Neuronal stem cell (in vitro differentiated cells): ENCODE measurements around the gene KCNJ6.

Experiments
- DNase-seq: peaks from one replicate; pipeline ENCODE4 v3.0.0-alpha.2; 2013; ENCODE audit warnings: low spot score
- H2AFZ ChIP-seq: one replicate; pipeline ENCODE4 v1.6.1; 2013; ENCODE audit warnings: mild to moderate bottlenecking, low read length, inconsistent platforms
- H2AK5ac ChIP-seq: 2 replicates; pipeline ENCODE4 v1.6.1; 2013; ENCODE audit warnings: low read depth, mild to moderate bottlenecking, inconsistent platforms, low read length, moderate library complexity, mixed read lengths
- H2BK120ac ChIP-seq: 2 replicates; pipeline ENCODE4 v1.6.1; 2013; ENCODE audit warnings: low read depth, mild to moderate bottlenecking, inconsistent platforms, low read length, moderate library complexity, mixed read lengths
- H2BK12ac ChIP-seq: one replicate; pipeline ENCODE4 v1.6.1; 2013; ENCODE audit warnings: low read length, inconsistent platforms
- H2BK15ac ChIP-seq: 2 replicates; pipeline ENCODE4 v1.6.1; 2013; ENCODE audit warnings: mild to moderate bottlenecking, low read length, inconsistent platforms, mixed read lengths
- H2BK5ac ChIP-seq: one replicate; pipeline ENCODE4 v1.6.1; 2013; ENCODE audit warnings: inconsistent platforms, mild to moderate bottlenecking, low read length, moderate library complexity
- H3K14ac ChIP-seq: one replicate; pipeline ENCODE4 v1.6.1; 2013; ENCODE audit warnings: low read length, inconsistent platforms
- H3K18ac ChIP-seq: 2 replicates; pipeline ENCODE4 v1.6.1; 2013; ENCODE audit warnings: low read length, inconsistent platforms
- H3K23ac ChIP-seq: 2 replicates; pipeline ENCODE4 v1.6.1; 2013; ENCODE audit warnings: low read depth, mild to moderate bottlenecking, mixed read lengths, low read length, inconsistent platforms; ENCODE audit not compliant: poor library complexity
- H3K27ac ChIP-seq: replicated peaks from 3 replicates; pipeline ENCODE4 v1.5.1; 2013; ENCODE audit warnings: low read length, inconsistent platforms
- H3K27me3 ChIP-seq, 3 experiments: 2 replicates each; pipeline ENCODE4 v1.6.1; 2013; ENCODE audit warnings: low read length in 3 of 3, mild to moderate bottlenecking in 2 of 3, inconsistent platforms in 1 of 3, low read depth in 1 of 3, mixed read lengths in 1 of 3, moderate library complexity in 1 of 3; ENCODE audit not compliant: control insufficient read depth in 3 of 3, insufficient read depth in 3 of 3
- H3K36me3 ChIP-seq, 2 donors: replicated peaks in 1 of 2; 2 replicates each; pipeline ENCODE4 v1.6.1; 2013; ENCODE audit warnings: low read length in 2 of 2; ENCODE audit not compliant: control insufficient read depth in 2 of 2, insufficient read depth in 2 of 2
- H3K4ac ChIP-seq: 2 replicates; pipeline ENCODE4 v1.6.1; 2013; ENCODE audit warnings: inconsistent platforms, mild to moderate bottlenecking, low read length, moderate library complexity
- H3K4me1 ChIP-seq, 2 donors: 1 replicate in 1 of 2; 2 replicates in 1 of 2; pipeline ENCODE4 v1.6.1; 2013; ENCODE audit warnings: low read length in 2 of 2, low read depth in 1 of 2; ENCODE audit not compliant: control insufficient read depth in 2 of 2, insufficient read depth in 1 of 2
- H3K4me2 ChIP-seq: one replicate; pipeline ENCODE4 v1.6.1; 2013; ENCODE audit warnings: mild to moderate bottlenecking, low read length, inconsistent platforms; ENCODE audit not compliant: insufficient read depth, poor library complexity, severe bottlenecking
- H3K4me3 ChIP-seq, 2 donors: 2 replicates each; pipeline ENCODE4 v1.5.1; 2013; ENCODE audit warnings: low read length in 2 of 2, mild to moderate bottlenecking in 2 of 2, inconsistent platforms in 1 of 2, moderate library complexity in 1 of 2
- H3K79me1 ChIP-seq: one replicate; pipeline ENCODE4 v1.6.1; 2013; ENCODE audit warnings: low read depth, mild to moderate bottlenecking, inconsistent platforms, low read length, moderate library complexity
- H3K9ac ChIP-seq: one replicate; pipeline ENCODE4 v1.6.1; 2013; ENCODE audit warnings: mild to moderate bottlenecking, low read depth, low read length, inconsistent platforms; ENCODE audit not compliant: poor library complexity
- H3K9me3 ChIP-seq, 2 donors: replicated peaks in 1 of 2; 2 replicates each; pipeline versions ENCODE3 to v1.6.1; 2013; ENCODE audit warnings: low read length in 2 of 2, mild to moderate bottlenecking in 2 of 2, inconsistent platforms in 1 of 2, low read depth in 1 of 2, mixed read lengths in 1 of 2, moderate library complexity in 1 of 2; ENCODE audit not compliant: control insufficient read depth in 2 of 2, insufficient read depth in 1 of 2
- H4K8ac ChIP-seq: one replicate; pipeline ENCODE4 v1.6.1; 2013; ENCODE audit warnings: low read depth, mild to moderate bottlenecking, inconsistent platforms, low read length, moderate library complexity
- H4K91ac ChIP-seq: one replicate; pipeline ENCODE4 v1.6.1; 2013; ENCODE audit warnings: low read length, low read depth, mild to moderate bottlenecking, inconsistent platforms; ENCODE audit not compliant: poor library complexity
- WGBS, 2 donors: extraction: QIAGEN DNeasy Blood & Tissue Kit; methylation state at CpG; one replicate each; pipeline ENCODE4 v1.1.7; 2013; ENCODE audit warnings: missing lambda C conversion rate in 2 of 2, mixed read lengths in 1 of 2; ENCODE audit not compliant: insufficient read length in 2 of 2, insufficient replicate concordance in 1 of 2; ENCODE audit errors: extremely low coverage in 2 of 2; 5-methylcytosine and 5-hydroxymethylcytosine counted together

KCNJ6 gene

DNA sequence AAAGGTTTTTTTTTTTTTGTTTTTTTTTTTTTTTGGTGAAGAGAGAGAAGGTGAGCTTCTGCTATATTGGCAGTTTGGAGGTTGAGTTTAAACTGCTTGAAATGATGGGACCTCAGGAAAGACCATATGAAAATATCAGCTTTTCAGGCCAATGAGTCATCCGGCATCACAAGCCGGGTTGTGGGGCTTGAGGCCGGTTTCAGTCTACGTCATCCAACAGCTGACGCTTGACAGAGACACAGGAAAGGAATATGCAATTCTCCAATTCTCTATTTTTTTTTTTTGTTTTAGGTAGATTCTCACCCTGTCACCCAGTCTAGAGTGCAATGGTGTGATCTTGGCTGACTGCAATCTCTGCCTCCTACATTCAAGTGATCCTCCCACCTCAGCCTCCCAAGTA, 52.4 kb downstream of the KCNJ6 start:
- no peak overlapping the region for H3K4ac ChIP-seq
- H3K23ac ChIP-seq = no peak overlapping the region
- no peak overlapping the region for H2BK5ac ChIP-seq
- H2AFZ ChIP-seq = no peak overlapping the region
- DNase-seq = no peak
- H3K4me3 ChIP-seq = no peak overlapping the region
- H2AK5ac ChIP-seq = no peak overlapping the region
- H3K9ac ChIP-seq = no peak overlapping the region
- H3K18ac ChIP-seq = no peak overlapping the region
- H2BK15ac ChIP-seq = no peak overlapping the region
- no peak overlapping the region for H2BK12ac ChIP-seq
- H4K91ac ChIP-seq = no peak overlapping the region
- H3K9me3 ChIP-seq = no peaks in the 10 kb centered on the region
- no peak overlapping the region for H3K4me2 ChIP-seq
- H4K8ac ChIP-seq = no peak overlapping the region
- no peaks in the 10 kb centered on the region for H3K4me1 ChIP-seq
- no peak overlapping the region for H3K27ac ChIP-seq
- H3K79me1 ChIP-seq = no peaks in the 10 kb centered on the region
- WGBS, 2 donors = no CpG with 5 or more reads among the region's 5 CpGs
- no peaks in the 10 kb centered on the region for H3K27me3 ChIP-seq
- no peaks in the 10 kb centered on the region for H3K36me3 ChIP-seq
- no peak overlapping the region for H2BK120ac ChIP-seq
- no peak overlapping the region for H3K14ac ChIP-seq

DNA sequence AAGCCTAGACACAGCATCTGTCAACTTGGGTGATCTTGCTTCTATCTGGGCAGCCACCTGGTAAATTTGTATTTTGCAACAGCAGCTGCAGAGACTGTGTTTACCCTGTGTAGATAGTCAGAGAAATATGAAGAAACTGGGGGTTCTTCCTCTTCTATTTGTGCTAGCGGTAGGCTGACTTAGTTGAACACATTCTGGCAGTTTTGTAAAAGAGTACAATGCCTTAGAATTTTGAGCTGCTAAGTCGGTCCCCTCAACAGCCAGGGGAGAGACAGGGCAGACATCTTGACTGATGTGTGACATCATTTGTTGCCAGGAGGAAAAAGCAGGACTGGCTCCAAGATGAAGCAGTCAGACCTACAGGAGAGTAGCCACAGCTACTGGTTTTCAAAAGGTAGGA, 53.7 kb downstream of the KCNJ6 start:
- no peak overlapping the region for H2BK15ac ChIP-seq
- no peak overlapping the region for H4K91ac ChIP-seq
- H2BK120ac ChIP-seq = no peak overlapping the region
- H4K8ac ChIP-seq = no peak overlapping the region
- no peak overlapping the region for H3K23ac ChIP-seq
- no CpG with 5 or more reads among the region's 2 CpGs for WGBS, 2 donors
- no peak overlapping the region for H2AK5ac ChIP-seq
- no peak overlapping the region for H3K4me2 ChIP-seq
- H3K36me3 ChIP-seq = no peaks in the 10 kb centered on the region
- no peak for DNase-seq
- no peak overlapping the region for H3K18ac ChIP-seq
- H3K4me1 ChIP-seq = no peaks in the 10 kb centered on the region
- no peak overlapping the region for H2BK12ac ChIP-seq
- H3K27ac ChIP-seq = no peak overlapping the region
- no peak overlapping the region for H3K14ac ChIP-seq
- H3K4me3 ChIP-seq = no peak overlapping the region
- no peak overlapping the region for H2BK5ac ChIP-seq
- peak overlapping the region; percentile 93 for H2AFZ ChIP-seq
- no peaks in the 10 kb centered on the region for H3K27me3 ChIP-seq
- H3K79me1 ChIP-seq = no peaks in the 10 kb centered on the region
- H3K9ac ChIP-seq = no peak overlapping the region
- no peak overlapping the region for H3K4ac ChIP-seq
- H3K9me3 ChIP-seq = no peaks in the 10 kb centered on the region

DNA sequence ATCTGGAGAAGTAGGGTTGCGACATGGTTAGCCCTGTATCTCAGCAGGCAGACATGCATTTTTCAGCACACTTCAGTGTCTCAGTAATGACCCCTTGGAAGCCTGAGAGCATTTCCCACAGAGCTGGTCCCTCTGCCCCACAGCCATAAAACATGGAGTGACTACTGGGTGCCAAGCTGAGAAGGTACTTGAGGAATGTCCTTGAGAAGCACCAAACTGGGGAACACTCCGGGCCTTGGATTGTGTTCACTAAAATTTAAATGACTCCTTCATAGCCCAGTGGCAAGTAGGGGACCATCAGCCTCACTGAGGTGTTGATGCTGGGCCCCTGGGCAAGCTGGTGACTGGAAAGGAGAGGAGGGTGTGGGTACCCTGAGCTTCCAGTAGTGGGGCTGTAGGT, 54.7 kb downstream of the KCNJ6 start:
- Histone ChIP-seq H4K91ac (no peak overlapping the region), H3K36me3 (no peaks in the 10 kb centered on the region), H2AK5ac (no peak overlapping the region), H2BK15ac (no peak overlapping the region), H3K27me3 (no peaks in the 10 kb centered on the region), H2BK12ac (no peak overlapping the region), H3K27ac (no peak overlapping the region), H3K18ac (no peak overlapping the region), H4K8ac (no peak overlapping the region), H3K23ac (no peak overlapping the region), H3K4me2 (no peak overlapping the region), H3K9me3 (peaks cover 0 to 4% of the 10 kb centered on the region in 2 donors), H2AFZ (no peak overlapping the region), H3K14ac (no peak overlapping the region), H2BK120ac (no peak overlapping the region), H3K4ac (no peak overlapping the region), H3K4me1 (no peaks in the 10 kb centered on the region), H3K79me1 (no peaks in the 10 kb centered on the region), H2BK5ac (no peak overlapping the region), H3K4me3 (no peak overlapping the region), H3K9ac (no peak overlapping the region)
- no peak for DNase-seq
- no CpG with 5 or more reads among the region's 2 CpGs for WGBS, 2 donors

DNA sequence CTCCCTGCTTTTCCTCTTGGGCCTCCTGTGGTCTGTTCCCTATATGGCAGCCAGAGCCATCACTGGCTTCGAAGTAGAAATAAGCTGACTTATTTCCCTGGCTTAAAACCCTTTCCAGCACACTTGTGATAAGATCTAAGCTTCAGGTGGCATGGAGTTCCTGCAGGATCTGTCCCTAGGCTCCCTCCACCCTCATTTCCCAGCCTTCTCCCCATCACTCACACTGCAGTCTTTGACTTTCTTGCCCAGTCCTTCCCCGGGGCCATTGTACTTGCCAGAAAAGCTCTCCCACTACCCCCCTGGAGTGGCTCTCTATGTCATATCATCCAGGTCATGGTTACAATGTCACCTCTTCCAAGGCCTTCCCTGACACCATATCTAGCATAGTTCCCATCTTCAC, 55.8 kb downstream of the KCNJ6 start:
- Histone ChIP-seq H3K9me3 (peaks cover 0 to 4% of the 10 kb centered on the region in 2 donors), H3K4me2 (no peak overlapping the region), H2BK12ac (no peak overlapping the region), H3K27ac (no peak overlapping the region), H3K36me3 (no peaks in the 10 kb centered on the region), H3K4me3 (no peak overlapping the region), H4K91ac (no peak overlapping the region), H4K8ac (no peak overlapping the region), H2BK120ac (no peak overlapping the region), H2AFZ (no peak overlapping the region), H3K27me3 (no peaks in the 10 kb centered on the region), H2BK15ac (no peak overlapping the region), H3K14ac (no peak overlapping the region), H3K18ac (no peak overlapping the region), H3K79me1 (no peaks in the 10 kb centered on the region), H2AK5ac (no peak overlapping the region), H3K9ac (no peak overlapping the region), H2BK5ac (no peak overlapping the region), H3K4ac (no peak overlapping the region), H3K23ac (no peak overlapping the region), H3K4me1 (peaks cover 0 to 8% of the 10 kb centered on the region in 2 donors)
- DNase-seq = no peak
- WGBS, 2 donors = no CpG with 5 or more reads among the region's 2 CpGs
